Measurements from ENCODE around the gene IFI6. TPM values are rescaled to one million over a fixed set of nuclear protein-coding genes. Genes with fewer than 3 reads are reported as not detected.
A peak's percentile ranks its signal among the peaks of the same experiment; 100 is the strongest.

IFI6 gene
- total RNA-seq, 1 donor from 2014 or later = 211 TPM

DNA sequence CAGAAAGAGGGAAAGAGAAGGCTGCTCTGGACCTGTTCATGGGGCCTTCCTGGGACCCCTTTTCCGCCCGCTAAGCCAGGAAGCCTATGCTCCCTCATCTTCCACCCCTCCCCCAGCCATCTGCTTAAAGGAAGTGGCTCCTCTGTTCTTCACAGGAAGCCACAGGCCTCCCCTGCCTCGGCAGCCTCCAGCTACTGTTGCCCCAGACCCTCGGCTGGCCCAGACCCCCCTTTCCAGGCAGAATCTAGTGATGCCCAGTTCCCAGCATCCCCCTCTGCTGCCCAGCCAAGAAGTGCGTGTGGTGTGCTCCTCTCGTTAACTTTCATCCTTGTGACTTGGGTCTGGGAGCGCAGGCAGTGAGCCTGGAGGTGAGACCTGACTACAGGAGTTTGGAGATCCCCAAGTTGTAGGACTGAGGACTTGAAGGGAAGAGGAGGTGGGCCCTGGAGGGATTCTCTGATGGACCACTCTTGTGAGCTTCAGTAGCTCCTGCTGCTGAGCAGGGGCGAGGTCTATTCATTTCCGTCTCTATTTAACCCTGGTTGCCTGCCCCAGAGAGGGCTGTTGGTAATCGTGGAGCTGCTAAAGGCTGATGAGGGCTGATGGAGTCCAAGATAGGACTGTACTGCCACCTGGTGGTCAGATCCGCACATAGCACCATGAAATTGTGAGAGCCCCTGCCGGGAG, 9.1 kb downstream of the IFI6 start:
- no peak overlapping the region for H3K4me3 ChIP-seq
- peak overlapping the region; percentile 78 for H3K27ac ChIP-seq
- H3K9me3 ChIP-seq = no peaks in the 10 kb centered on the region
- peaks cover 13% of the 10 kb centered on the region for H3K36me3 ChIP-seq
- TF ChIP-seq, protein P1, sequence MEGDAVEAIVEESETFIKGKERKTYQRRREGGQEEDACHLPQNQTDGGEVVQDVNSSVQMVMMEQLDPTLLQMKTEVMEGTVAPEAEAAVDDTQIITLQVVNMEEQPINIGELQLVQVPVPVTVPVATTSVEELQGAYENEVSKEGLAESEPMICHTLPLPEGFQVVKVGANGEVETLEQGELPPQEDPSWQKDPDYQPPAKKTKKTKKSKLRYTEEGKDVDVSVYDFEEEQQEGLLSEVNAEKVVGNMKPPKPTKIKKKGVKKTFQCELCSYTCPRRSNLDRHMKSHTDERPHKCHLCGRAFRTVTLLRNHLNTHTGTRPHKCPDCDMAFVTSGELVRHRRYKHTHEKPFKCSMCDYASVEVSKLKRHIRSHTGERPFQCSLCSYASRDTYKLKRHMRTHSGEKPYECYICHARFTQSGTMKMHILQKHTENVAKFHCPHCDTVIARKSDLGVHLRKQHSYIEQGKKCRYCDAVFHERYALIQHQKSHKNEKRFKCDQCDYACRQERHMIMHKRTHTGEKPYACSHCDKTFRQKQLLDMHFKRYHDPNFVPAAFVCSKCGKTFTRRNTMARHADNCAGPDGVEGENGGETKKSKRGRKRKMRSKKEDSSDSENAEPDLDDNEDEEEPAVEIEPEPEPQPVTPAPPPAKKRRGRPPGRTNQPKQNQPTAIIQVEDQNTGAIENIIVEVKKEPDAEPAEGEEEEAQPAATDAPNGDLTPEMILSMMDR (IDR thresholded peaks at IDR 0.05) = peak; percentile 80
- intact Hi-C loops (cut with DNase I) = loop anchor here (5.0 kb wide), 1 partner anchor 56 kb away; no protein-coding TSS in a partner anchor
- H3K4me1 ChIP-seq = peaks cover 39% of the 10 kb centered on the region
- no peaks in the 10 kb centered on the region for H3K27me3 ChIP-seq (ENCODE audit: low read depth)
- peak; percentile 71 to 88 for ATAC-seq
- DNase-seq = peak; percentile 78

GRCh38 chr1:27662261-27662660, 9.7 kb downstream of the IFI6 start:
- Histone ChIP-seq H3K4me3 (no peak overlapping the region), H3K27ac (peak overlapping the region; percentile 78), H3K4me1 (peaks cover 39% of the 10 kb centered on the region), H3K27me3 (ENCODE audit: low read depth) (no peaks in the 10 kb centered on the region), H3K36me3 (peaks cover 13% of the 10 kb centered on the region), H3K9me3 (no peaks in the 10 kb centered on the region)
- TF ChIP-seq, protein P1 (IDR thresholded peaks at IDR 0.05) = no peak
- DNase-seq = no peak
- ATAC-seq = no peak
- intact Hi-C loops (cut with DNase I) = loop anchor here (5.0 kb wide), 1 partner anchor 55 kb away; no protein-coding TSS in a partner anchor

- Histone ChIP-seq H3K9me3 (no peaks in the 10 kb centered on the region), H3K4me1 (peaks cover 40% of the 10 kb centered on the region), H3K4me3 (no peak overlapping the region), H3K27ac (no peak overlapping the region), H3K27me3 (ENCODE audit: low read depth) (no peaks in the 10 kb centered on the region), H3K36me3 (peaks cover 10% of the 10 kb centered on the region)
- no peak for DNase-seq
- intact Hi-C loops (cut with DNase I) = loop anchor here (5.0 kb wide), 1 partner anchor 54 kb away; no protein-coding TSS in a partner anchor
- TF ChIP-seq, protein P1 (IDR thresholded peaks at IDR 0.05) = no peak
- ATAC-seq = no peak
These were observed 10.4 kb downstream of the IFI6 start for GRCh38 chr1:27661412-27662075.

GRCh38 chr1:27660300-27660835, 11.6 kb downstream of the IFI6 start:
- Histone ChIP-seq H3K4me1 (peaks cover 52% of the 10 kb centered on the region), H3K4me3 (peak overlapping the region; percentile 63), H3K27ac (peak overlapping the region; percentile 91), H3K36me3 (no peaks in the 10 kb centered on the region), H3K9me3 (no peaks in the 10 kb centered on the region), H3K27me3 (ENCODE audit: low read depth) (no peaks in the 10 kb centered on the region)
- no peak for DNase-seq
- intact Hi-C loops (cut with DNase I) = loop anchor here (5.0 kb wide), 1 partner anchor 53 kb away; no protein-coding TSS in a partner anchor
- TF ChIP-seq, protein P1 (IDR thresholded peaks at IDR 0.05) = no peak
- ATAC-seq = no peak

DNA sequence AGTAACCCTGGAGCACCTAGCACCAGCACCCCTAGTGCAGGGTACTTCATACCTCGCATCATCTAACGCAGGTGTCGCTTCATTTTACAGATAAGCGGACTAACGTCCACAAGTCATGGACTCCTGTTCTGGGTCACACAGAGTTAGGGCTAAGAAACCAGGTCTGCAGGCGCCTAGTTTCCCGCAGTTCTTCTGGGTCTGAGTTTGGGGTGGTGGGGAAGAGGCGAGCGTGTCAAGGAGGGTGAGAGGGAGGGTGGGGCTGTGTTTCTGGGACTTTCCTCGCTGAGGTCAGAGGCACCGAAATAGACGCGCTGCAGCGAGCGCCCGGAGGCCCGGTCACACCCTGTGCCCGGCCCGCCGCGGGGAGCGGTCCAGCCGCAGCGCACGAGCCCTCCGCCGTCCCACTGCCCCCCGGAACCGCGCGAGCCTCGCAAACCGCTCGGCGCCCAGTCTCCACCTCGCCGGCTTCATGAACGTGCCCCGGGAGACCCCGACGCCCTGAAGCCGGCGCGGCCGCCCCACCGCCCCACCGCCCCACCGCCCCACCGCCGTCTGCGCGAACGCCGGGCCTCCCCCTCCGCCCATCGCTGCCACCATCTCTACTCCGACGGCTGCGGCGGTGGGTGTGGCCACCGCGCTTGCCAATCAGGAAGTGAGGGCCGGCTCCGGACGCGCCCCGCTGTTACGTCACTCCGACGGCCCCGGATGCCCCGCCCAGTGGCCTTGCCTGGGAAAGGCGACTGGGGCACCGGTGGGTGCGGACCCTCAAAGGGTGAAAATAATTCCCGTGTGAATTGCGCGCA, 12.3 kb downstream of the IFI6 start:
- H3K4me3 ChIP-seq = peak overlapping the region; percentile 63
- H3K27me3 ChIP-seq (ENCODE audit: low read depth) = no peaks in the 10 kb centered on the region
- ATAC-seq = peak; percentile 92 to 95
- peaks cover 56% of the 10 kb centered on the region for H3K4me1 ChIP-seq
- intact Hi-C loops (cut with DNase I) = loop anchor here (5.0 kb wide), 1 partner anchor 52 kb away; no protein-coding TSS in a partner anchor
- peak; percentile 95 for DNase-seq
- no peaks in the 10 kb centered on the region for H3K36me3 ChIP-seq
- TF ChIP-seq, protein P1 (IDR thresholded peaks at IDR 0.05) = no peak
- H3K9me3 ChIP-seq = no peaks in the 10 kb centered on the region
- H3K27ac ChIP-seq = peak overlapping the region; percentile 91
